Eye (tissue), 1 donor: ENCODE measurements around the gene NCBP2.

Experiments used
- DNase-seq: peaks from one replicate; pipeline ENCODE4 v3.0.0-alpha.2; 2015

NCBP2 gene

DNA sequence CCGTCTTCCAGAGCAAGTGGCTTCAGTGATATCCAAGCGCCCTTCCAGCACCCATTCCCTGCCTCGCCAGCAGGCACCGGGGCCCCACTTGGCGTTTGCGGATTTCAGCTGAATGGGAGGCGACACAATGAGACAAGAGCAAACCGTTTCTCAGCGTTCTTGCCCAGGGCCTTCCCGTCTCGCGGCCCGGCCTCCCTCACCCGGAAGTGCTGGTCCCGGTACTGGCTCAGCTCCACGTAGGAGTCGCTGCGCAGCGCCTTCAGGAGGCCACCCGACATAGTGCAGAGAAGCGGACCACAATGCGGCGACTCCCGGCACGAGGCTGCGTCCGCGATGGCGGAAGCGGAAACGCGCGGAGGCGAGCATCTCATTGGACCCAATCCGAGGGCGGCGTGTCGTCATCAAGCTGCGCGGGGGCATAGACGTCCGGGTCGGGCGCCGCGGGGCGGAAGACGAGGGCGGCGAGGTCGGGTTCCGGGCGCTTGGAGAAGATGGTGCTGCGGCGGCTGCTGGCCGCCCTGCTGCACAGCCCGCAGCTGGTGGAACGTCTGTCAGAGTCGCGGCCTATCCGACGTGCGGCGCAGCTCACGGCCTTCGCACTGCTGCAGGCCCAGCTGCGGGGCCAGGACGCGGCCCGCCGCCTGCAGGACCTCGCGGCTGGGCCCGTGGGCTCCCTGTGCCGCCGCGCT, at the start of gene NCBP2:
NCBP2 (minus strand) TSS at position 303 of the 689 bp plus-strand sequence; CDS start at position 278, 25 bp downstream.
- peak; percentile 100 for DNase-seq

DNA sequence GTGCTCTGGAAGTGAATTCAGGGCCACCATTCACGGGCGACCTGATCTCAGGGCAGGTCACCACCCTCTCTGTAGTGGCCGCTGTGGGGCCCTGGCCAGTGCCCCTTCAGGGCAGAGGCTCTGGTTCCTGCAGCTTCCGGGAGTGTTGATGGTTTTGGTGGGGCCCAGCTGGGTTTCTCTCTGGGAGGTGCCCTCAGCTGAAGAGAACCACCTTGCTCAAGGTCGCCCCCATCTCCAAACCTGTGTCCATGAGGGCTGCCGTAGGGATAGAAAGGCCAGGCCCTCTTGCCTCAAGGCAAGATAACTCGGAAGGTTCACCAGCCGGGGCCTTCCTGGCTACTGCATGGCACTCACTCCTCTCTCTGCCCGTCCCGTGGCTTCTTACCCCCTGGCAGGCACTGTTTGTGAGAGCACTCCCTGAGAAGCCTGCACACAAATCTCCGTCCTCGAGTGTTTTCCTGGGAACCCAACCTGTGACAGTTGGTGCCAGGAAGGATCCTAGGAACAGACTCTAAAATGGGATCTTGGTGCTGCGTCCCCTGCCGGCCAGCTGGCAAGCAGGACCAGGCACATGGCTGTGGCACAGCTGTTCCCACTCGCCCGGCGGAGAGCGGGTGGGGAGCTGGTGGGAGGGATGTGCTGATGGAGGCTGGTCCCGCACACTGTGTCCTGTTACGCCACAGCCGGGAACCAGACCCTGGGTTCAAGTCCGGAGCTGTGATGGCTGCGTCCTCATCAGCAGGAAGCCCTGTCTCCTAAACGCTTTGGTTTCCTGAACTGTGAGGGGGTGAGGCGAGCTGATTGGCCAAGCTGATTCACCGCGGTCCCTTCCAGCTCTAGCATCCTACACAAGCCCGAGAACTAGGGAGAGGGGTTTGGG, 49.5 kb upstream of the NCBP2 start:
- DNase-seq, result no peak

DNA sequence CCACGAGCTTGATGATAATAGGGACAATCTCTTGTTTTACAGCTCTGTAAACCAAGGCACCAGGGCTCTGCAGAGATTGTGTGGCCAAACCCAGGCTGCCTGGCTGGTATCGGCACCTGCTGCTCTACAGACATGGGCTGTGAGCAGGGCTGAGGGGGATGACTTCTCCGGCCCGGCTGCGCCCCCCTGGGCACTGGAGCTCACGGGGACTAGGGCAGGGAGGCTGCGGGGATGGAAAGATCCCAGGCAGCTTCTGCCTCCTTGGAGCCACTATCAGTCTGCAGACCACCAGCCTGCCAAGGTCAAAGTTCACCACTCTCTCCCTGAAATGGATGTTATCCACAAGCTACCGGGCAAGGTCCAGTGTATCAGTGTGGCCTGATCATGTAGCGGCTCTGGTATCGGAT, 48.3 kb upstream of the NCBP2 start:
- DNase-seq, result no peak

DNA sequence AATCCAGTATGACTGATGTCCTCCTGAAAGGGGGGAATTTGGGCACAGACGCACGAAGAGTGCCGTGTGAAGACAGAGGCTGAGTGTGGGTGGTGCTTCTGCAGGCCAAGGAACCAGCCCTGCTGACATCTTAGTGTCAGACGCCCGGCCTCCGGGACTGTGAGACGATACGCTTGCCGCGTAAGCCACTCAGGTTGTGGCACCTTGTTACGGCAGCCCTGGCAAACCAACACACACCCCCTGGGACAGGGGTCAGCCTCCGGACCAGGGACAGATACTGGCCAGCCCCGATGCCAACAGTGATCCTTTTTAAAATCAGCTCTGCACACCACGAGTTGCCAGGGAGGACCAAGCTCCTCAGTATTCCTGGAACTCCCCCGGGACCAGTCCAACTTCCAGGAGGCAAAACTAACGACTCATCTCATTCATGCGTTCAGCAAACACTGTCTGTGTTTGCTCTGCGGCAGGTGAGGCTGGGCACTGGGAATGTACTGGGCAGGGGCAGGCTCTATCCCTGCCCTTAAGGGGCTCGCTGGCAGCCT, 47.5 kb upstream of the NCBP2 start:
- DNase-seq, result no peak

DNA sequence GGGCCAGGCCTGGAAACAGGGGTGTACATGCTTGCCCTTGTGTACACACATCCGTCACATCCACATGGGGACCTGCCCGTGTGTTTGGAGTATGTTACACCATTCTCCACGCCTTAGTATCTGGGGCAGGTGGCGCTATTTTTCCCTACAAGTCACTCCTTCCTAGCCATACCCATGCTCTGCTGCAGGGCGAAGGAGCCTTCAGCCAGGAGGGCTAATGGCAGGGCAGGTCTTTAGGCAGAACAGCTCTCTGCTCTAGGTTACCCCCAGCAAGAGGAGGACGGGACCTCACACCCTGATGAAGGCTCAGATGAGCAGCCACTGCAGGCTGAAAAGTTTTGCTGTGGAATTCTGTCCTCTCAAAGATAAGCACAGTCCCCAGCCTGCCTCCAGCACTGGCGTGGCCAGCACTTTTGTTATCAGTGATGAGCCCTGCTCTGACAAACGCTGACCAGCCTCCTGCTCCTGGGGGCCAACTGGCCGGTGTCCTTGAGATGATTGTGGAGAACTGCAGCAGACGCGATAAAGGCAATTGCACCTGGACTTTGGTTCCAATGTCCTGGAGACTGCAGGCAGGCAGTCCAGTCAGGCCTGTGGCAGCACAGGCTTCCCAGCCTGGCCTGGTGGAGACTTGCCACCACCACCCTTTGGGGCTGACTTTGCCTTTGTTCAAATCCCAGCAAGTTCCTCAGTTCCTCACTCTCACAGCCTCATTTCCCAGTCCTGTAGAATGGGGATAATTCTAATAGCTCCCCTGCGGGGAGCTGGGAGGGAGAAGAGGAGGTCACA, 46.1 kb upstream of the NCBP2 start:
- no peak for DNase-seq

DNA sequence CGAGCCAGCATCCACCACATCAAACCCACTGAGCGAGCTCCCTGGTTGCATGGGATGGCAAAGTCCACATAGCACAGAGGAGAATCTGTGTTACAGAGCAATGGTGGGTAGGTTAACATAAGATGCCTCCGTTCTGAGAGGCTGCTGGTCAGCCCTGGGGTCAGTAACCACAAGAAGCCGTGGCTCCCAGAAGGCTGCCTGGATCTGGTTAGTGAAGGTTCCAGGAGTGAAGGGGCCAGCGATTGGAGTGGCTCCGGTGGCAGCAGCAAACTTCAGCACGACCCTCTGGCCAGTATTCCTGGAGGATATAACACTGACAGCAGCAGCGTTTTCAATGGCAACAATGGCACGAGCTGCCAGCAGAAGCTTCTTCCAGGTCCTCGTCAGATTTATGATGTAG, 44.7 kb upstream of the NCBP2 start:
- no peak for DNase-seq

DNA sequence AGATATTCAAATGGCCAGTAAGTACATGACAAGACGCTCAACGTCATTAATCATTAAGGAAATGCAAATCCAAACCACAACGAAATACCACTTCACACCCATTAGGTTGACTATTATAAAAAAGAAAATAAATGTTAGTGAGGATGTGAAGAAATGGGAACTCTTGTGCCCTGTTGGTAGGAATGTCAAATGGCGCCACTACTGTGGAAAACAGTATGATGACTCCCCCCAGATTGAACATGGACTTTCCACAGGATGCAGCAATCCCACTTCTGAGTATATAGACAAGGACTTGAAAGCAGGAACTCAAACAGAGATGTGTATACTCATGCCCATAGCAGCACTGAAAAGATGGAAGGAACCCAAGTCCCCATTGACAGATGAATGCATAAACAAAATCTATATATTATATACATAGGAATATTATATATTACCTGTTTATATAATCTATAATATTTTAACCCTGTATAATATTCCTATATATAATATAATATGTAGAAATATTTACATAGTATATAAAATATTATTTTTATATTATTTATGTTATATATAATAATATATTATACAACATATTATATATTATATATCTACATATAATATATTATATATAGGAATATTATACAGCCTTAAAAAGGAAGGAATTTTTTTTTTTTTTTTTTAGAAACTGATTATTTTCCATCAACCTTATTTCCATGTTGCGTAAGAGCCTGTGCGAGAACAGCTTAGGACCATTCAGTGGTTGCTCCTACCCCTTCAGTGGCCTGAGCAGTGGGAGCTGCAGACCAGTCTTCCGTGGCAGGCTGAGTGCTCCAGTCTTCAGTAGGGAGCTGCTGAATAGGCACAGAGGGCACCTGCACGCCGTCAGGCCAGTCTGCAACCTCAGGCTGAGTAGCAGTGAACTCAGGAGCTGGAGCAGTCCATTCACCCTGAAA, 43.9 kb upstream of the NCBP2 start:
- DNase-seq, result no peak

DNA sequence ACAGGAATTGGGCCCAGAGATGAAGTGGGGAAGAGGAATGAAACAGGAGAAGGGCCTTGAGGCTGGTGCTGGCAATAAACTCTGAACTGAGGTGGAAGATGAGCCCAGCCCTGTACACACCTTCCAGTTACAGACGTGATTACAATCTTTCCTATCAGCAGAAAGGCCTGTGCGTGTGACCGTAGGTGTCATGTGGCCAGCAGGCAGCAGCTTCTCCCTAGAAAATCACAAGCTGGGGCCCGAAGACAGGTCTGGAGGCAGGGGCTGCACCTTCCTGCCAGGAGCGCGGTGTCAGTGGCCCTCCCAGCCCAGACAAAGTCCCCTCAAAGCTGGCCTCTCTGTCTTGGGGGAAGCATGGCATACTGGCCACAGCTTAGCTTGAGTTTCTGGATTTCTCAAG, 43.0 kb upstream of the NCBP2 start:
- DNase-seq, result no peak

DNA sequence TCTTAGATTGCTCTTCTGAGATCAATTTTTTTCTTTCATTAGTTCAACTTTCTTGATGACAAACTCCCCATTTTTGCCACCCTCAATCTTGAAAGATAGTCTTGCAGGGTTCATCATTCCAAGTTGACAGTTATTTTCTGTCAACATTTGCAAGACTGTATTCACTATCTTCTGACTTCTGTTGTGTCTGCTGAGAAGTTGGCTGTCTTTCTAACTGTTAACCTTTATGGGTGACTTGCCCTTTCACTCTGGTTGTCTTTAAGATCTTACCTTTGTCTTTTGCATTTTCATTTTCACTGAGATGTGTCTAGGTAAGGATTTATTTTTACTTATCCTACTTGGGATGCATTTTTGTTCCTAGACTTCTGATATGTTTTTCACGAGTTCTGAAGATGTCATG, 40.9 kb upstream of the NCBP2 start:
- no peak for DNase-seq

DNA sequence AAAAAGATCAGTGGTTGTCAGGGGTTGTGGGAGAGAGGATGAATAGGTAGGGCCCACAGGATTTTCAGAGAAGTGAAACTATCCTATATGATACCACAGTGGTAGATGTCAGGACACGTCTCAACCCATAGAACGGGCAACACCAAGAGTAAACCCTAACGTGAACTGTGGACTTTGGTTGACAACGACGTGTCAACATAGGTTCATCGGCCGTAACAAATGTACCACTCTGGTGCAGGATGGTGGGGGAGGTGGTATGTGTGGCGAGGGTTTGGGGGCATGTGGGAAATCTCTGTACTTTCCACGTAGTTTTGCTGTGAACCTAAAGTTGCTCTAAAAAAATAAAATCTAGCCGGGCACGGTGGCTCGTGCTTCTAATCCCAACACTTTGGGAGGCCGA, 39.3 kb upstream of the NCBP2 start:
- DNase-seq, result no peak

DNA sequence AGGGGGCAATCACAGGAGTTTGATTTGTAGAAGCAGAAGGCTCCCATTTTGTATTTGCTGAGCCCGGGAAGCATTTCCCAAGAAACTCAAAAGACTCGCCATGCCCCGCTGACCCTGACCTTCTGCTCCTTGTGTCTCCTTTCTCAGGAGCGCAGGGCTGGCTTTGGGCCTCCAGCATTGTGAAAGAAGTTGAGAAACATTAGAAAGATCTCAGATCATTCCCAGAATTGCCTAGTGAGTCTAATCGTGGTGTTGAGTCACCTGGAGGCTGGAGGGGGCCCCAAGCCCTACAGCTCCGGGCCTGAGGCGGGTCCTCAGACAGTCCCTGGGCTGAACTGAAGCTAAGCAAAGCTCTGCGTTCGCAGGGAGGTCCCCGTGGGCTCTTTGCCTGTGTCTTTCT, 37.2 kb upstream of the NCBP2 start:
- DNase-seq, result no peak

DNA sequence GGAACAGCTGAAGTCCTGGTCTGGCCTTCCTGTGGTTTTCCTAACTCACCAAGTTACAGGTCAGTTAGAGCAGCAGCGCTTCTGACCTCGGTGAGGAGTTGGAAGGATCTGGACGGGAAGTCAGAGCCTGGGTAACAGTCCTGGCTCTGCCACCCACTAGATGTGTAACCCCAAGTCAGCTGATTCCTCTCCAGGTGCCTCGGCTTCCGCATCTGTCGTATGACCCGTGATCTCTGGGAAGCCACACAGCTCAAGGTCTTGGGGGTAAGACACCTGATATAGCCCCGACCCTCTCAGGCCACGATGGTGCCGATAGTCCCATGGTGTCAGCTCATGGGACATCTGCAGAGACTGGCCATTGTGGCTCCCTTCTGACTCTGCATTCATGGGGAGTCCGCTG, 34.6 kb upstream of the NCBP2 start:
- DNase-seq, result no peak

DNA sequence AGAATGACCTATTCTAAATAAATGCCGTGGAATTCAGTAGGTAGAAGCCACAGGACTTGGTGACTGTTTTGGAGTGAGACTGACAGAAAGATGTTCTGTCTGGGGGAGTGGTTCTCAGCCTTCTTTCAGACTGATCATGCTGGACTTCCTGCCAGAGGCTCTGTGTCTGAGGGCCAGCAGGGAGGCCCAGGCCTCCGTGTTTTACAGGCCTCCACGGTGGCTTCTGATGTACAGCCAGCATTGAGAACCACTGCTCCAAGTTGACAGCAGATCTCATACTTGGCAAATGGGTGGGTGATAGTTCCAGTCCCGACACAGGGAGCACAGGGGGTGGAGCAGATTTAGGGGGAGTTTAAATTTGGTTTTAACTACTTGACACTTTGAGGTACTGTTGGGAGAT, 33.0 kb upstream of the NCBP2 start:
- no peak for DNase-seq

DNA sequence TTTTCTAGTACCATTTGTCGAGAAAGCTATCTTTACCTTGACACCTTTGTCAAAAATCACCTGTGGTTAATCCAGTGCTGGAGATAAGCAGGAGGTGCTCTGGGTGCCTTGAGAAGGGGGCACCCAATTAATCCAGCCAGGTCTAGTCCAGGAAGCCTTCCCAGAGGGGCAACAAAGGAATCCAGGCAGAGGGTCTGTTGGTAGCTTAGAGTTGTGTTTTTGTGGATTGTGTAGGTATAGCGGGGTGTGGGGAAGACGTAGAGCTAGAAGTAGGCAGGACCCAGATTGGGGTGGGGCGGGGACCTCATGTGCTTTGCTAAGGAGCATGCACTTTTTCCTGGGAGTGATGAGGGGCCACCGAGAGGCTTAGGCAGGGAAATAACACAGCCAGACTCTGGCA, 32.3 kb upstream of the NCBP2 start:
- no peak for DNase-seq

DNA sequence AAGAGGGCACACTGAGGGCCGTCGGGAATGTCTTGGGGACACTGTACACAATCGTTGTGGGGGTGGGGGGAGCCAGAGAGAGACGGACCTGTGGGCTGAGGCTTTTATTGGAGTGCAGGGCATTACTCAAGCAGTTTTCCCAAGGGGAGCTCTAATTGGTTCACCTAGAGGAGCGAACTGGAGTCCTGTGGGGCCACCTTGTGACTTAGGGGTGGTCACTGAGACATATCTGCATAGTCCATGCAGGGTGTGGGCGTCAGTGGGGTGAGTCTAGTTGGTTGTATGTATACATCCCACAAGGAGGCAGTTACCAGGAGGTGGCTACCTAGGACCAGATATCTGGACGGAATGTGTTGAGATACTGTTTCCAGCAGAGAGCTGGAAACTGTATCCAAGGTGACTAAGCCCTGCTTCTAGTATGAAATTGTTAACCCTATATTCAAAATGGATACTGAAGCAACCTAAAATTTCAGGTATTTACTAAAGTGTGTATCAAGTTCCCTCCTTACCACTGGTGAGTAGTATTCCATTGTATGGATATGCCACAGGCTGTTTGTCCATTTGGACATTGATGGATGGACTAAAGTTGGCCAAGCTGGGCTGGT, 28.9 kb upstream of the NCBP2 start:
- DNase-seq, result no peak

DNA sequence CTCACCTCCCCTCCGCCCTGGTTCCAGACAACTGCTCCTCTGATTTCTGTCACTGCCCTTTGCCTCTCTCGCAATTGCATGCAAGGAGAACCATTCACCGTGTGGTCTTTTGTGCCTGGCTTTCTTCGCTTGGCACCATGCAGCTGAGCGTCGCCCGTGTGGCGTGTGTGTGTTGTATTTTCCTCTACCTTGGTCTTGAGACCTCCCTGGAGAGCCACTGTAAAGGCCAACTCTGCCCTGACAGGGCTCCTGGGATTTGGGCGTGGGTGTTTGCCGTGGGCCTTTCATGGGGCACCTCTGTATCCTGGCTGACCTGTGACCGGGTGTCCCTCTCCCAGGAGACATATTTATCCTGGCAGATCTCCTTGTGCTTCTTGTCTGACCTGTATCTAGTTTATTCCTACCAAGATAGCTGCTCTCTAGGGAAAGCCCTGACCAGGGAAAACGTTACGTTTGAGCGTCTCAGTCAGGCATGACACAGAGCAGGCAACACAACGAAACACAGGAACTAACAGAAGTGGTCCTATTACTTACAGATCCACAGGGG, 28.3 kb upstream of the NCBP2 start:
- no peak for DNase-seq

DNA sequence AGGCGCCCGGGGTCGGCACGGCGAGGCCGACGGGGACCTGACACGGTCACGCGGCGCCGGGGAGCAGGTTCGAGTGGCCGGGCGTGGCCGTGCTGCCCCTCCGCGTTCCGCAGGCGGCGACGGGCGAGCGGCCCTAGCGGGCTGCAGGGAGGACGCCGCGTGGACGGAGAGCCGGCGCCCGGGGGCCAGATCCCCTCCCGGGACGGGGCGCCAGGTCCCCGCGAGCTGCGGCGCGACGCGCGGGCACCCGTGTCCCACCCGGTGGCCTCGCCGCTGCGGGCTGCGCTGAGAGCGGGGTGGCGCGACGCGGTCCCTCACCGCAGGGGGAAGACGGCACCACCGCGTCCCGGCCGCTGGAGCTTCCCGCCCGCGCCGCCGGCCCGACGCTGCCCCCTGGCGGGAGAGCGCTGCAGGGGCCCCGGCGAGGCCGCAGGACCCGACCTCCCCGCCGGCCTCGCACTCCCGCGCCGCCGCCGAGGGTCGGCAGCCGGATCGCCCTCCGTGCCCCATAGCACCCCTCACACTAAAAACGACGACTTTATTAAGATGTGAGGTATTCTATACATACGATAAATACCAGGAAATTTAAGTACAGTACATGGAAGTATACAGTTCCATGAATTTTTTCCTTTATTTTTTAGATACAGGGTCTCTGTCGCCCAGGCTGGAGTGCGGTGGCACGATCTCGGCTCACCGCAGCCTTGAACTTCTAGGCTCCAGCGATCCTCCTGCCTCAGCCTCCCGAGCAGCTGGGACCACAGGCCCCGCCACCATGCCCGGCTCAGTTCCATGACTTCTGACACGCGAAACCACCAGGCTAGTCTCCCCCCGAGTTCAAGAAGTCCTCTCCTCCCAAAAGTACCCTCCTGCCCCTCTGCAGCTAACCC, 27.6 kb upstream of the NCBP2 start:
- DNase-seq, result peak; percentile 82

DNA sequence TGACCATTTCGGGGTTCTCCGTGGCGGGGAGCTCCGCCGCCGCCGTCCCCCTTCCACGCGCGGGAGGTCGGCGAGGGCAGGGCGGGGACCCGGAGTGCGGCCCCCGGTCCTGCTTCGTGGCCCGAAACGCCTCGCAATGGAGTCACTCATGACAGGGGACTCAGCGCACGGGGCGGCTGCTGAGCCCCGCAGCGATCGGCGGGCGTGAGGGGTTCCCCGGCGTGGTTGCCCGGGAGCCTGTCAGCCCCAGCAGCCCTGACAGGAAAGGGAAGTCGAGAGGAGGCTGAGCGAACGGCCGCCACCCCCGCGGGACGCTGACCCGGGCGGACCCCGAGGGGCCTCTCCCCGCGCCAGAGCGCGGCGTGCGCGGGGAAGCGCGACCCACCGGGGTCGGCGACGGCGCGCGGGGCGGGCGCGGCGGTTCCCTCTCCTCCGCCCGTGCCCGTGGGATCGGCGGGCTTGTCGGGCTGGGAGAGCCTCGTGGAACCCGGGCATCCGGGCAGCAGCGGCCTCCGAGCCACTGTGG, 26.9 kb upstream of the NCBP2 start:
- peak; percentile 65 for DNase-seq

DNA sequence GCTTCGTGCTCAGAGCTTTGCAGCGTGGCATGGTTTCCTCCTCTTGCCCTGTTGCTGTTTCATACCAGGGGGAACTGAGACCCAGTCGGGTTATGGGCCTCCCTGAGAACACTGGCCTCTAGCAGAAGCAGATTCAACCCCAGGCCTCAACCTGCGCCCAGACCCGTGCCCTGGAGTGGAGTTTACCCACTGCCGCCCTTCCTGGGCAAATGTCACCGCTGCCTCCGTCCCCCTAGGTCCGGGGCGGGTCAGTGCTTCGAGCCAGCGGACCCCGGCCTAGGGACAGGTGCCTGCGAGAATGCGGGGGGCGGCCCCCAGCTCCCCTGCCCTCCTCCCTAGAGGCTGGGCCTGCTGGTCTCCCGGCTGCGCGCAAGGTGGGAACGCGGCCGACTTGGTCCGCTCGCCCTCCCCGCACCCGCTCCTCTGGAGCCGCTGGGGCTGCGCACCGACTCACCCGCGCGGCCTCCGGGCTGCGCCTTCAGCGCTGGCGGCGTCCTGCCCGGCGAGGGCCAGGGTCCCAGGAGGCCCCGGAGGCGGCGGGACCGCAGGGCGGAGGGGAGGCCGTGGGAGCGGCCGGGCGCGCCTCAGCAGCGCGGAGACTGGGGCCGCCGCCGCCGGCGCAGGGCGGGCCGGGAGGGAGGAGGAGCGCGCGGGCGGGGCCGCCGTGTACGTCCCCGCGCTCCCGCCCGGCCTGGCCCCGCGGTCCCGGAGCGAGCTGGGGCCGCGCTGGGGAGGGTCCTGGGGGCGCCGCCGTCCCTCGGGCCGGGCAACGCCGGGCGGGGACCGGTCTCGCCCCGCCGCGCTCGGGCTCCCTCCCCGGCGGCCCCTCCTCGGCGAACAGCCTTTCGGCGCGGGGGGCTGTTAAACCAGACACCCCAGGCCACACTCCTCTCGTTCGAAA, 26.2 kb upstream of the NCBP2 start, which contains the start of gene PIGZ:
PIGZ (minus strand) TSS at position 601 of the 901 bp plus-strand sequence. CDS start 16,802 bp downstream, outside the sequence.
- DNase-seq, result peak; percentile 52
